ENCODE results near the gene MTG1. TPM values are rescaled to one million over a fixed set of nuclear protein-coding genes. Genes with fewer than 3 reads are reported as not detected.

MTG1 gene
- total and polyA plus RNA-seq, 2 donors (not counting 1 experiment from before 2014, with no cell fraction given): 90.0 to 117 TPM

- peaks cover 43% of the 10 kb centered on the region for H3K4me1 Mint-ChIP-seq
- Histone ChIP-seq H2AFZ (ENCODE audit: insufficient read depth, low read depth, low read length, poor library complexity, severe bottlenecking) (no peak overlapping the region), H3K9ac (ENCODE audit: low read length) (no peak overlapping the region), H3K4me3 (ENCODE audit: control extremely low read depth in 1 of 5, extremely low read depth in 1 of 5, insufficient read depth in 1 of 5, low read depth in 2 of 5, low read length in 4 of 5) (no peak overlapping the region), H3K9me3 (ENCODE audit: control extremely low read depth in 1 of 3, control insufficient read depth in 2 of 3, insufficient read depth in 1 of 3, low read length in 2 of 3) (no peaks in the 10 kb centered on the region), H3K4me1 (ENCODE audit: control insufficient read depth in 2 of 2, insufficient read depth in 2 of 2, low read length in 2 of 2) (peaks cover 34 to 37% of the 10 kb centered on the region in 2 donors), H3K36me3 (replicated peaks in 1 of 2; ENCODE audit: control extremely low read depth in 1 of 2, control insufficient read depth in 1 of 2, extremely low read depth in 1 of 2, insufficient read depth in 2 of 2, low read length in 1 of 2) (peaks cover 0 to 32% of the 10 kb centered on the region in 2 experiments), H3K4me2 (replicated peaks; ENCODE audit: low read depth, low read length, poor library complexity, severe bottlenecking) (no peak overlapping the region), H3K27ac (ENCODE audit: low read length in 2 of 2) (no peak overlapping the region), H4K20me1 (ENCODE audit: control insufficient read depth, insufficient read depth, low read length, poor library complexity, severe bottlenecking) (peaks cover 33% of the 10 kb centered on the region), H3K79me2 (ENCODE audit: control insufficient read depth, insufficient read depth, low read length) (peaks cover 58% of the 10 kb centered on the region), H3K27me3 (replicated peaks in 1 of 4; ENCODE audit: control extremely low read depth in 1 of 4, control insufficient read depth in 3 of 4, insufficient read depth in 4 of 4, low read length in 3 of 4) (no peaks in the 10 kb centered on the region)
- H3K27me3 Mint-ChIP-seq: no peaks in the 10 kb centered on the region
- DNase-seq: no peak
- ATAC-seq (ENCODE audit: low read depth): no peak
- WGBS (ENCODE audit: insufficient coverage): 100% methylated on average over 2 of the region's 4 CpGs
- TF ChIP-seq EZH2 (IDR thresholded peaks at IDR 0.05; ENCODE audit: borderline replicate concordance, insufficient read depth, low read depth, low read length, poor library complexity, severe bottlenecking) (no peak), CTCF (IDR thresholded peaks at IDR 0.05) (no peak)
- intact Hi-C loops (cut with micrococcal nuclease): no loop called here
- CTCF ChIA-PET: no interaction called here
- no peak overlapping the region for H3K4me3 Mint-ChIP-seq
- POLR2A ChIA-PET: interaction anchor here (0.6 kb wide), 1 partner anchor 84 kb away, joined by 3 read pairs; no protein-coding TSS in a partner anchor
- H3K9me3 Mint-ChIP-seq (ENCODE audit: insufficient read depth): no peaks in the 10 kb centered on the region
- H3K27ac Mint-ChIP-seq: no peak overlapping the region
Observed at GRCh38 chr10:133383551-133383950, 10.4 kb upstream of the MTG1 start.

GRCh38 chr10:133384071-133384470 lies 9.9 kb upstream of the MTG1 start:
- Histone ChIP-seq H3K9ac (ENCODE audit: low read length) (no peak overlapping the region), H3K27me3 (replicated peaks in 1 of 4; ENCODE audit: control extremely low read depth in 1 of 4, control insufficient read depth in 3 of 4, insufficient read depth in 4 of 4, low read length in 3 of 4) (no peaks in the 10 kb centered on the region), H3K4me1 (ENCODE audit: control insufficient read depth in 2 of 2, insufficient read depth in 2 of 2, low read length in 2 of 2) (peaks cover 37 to 40% of the 10 kb centered on the region in 2 donors), H4K20me1 (ENCODE audit: control insufficient read depth, insufficient read depth, low read length, poor library complexity, severe bottlenecking) (peaks cover 33% of the 10 kb centered on the region), H3K36me3 (replicated peaks in 1 of 2; ENCODE audit: control extremely low read depth in 1 of 2, control insufficient read depth in 1 of 2, extremely low read depth in 1 of 2, insufficient read depth in 2 of 2, low read length in 1 of 2) (peaks cover 0 to 32% of the 10 kb centered on the region in 2 experiments), H3K27ac (ENCODE audit: low read length in 2 of 2) (no peak overlapping the region), H3K4me2 (replicated peaks; ENCODE audit: low read depth, low read length, poor library complexity, severe bottlenecking) (no peak overlapping the region), H2AFZ (ENCODE audit: insufficient read depth, low read depth, low read length, poor library complexity, severe bottlenecking) (no peak overlapping the region), H3K4me3 (ENCODE audit: control extremely low read depth in 1 of 5, extremely low read depth in 1 of 5, insufficient read depth in 1 of 5, low read depth in 2 of 5, low read length in 4 of 5) (no peak overlapping the region), H3K9me3 (ENCODE audit: control extremely low read depth in 1 of 3, control insufficient read depth in 2 of 3, insufficient read depth in 1 of 3, low read length in 2 of 3) (no peaks in the 10 kb centered on the region), H3K79me2 (ENCODE audit: control insufficient read depth, insufficient read depth, low read length) (peaks cover 58% of the 10 kb centered on the region)
- Mint-ChIP-seq H3K9me3 (ENCODE audit: insufficient read depth) (no peaks in the 10 kb centered on the region), H3K4me3 (no peak overlapping the region), H3K4me1 (peaks cover 47% of the 10 kb centered on the region), H3K27me3 (no peaks in the 10 kb centered on the region), H3K27ac (no peak overlapping the region)
- ATAC-seq (ENCODE audit: low read depth) (no peak), DNase-seq (no peak)
- TF ChIP-seq CTCF (IDR thresholded peaks at IDR 0.05) (no peak), EZH2 (IDR thresholded peaks at IDR 0.05; ENCODE audit: borderline replicate concordance, insufficient read depth, low read depth, low read length, poor library complexity, severe bottlenecking) (no peak)
- WGBS (ENCODE audit: insufficient coverage): 87% methylated on average over 13 of the region's 13 CpGs
- POLR2A ChIA-PET: no interaction called here
- intact Hi-C loops (cut with micrococcal nuclease): no loop called here
- CTCF ChIA-PET: no interaction called here

All from B cell (primary cell).